Retinal pigment epithelial cell (primary cell): ENCODE measurements around the gene MTMR11.
A peak's percentile ranks its signal among the peaks of the same experiment; 100 is the strongest.
"Not testable (repeated sequence)": the region's sequence is repeated elsewhere in the genome, so short reads cannot be mapped to it uniquely, and the experiment has no call there.

Source experiments
- DNase-seq: peaks from one replicate; pipeline ENCODE4 v3.0.0-alpha.2; 2010; ENCODE audit warnings: low read depth
- H3K4me3 ChIP-seq: 2 replicates; pipeline ENCODE4 v1.5.1; 2011; ENCODE audit warnings: mild to moderate bottlenecking, low read length, control low read depth, moderate library complexity
- CTCF ChIP-seq: conservative IDR thresholded peaks from 2 replicates; pipeline ENCODE4 v1.5.1; 2011; ENCODE audit warnings: low read depth, low read length, control low read depth, inconsistent platforms

Gene MTMR11

GRCh38 chr1:149899460-149900284 is 37.0 kb downstream of the MTMR11 start, which contains the start of gene BOLA1:
Gene BOLA1, plus strand, starts transcription at chr1:149899568. Its CDS starts 492 bp downstream, at chr1:149900060.
- TF ChIP-seq CTCF: no peak
- no peak for DNase-seq

GRCh38 chr1:149896575-149896974 is 40.1 kb downstream of the MTMR11 start:
- TF ChIP-seq CTCF: no peak
- no peak for DNase-seq
- no peak overlapping the region for H3K4me3 ChIP-seq

More at GRCh38 chr1:149899460-149900284, 37.0 kb downstream of the MTMR11 start, which contains the start of gene BOLA1:
- peak within 1 kb of the TSS; percentile 63 for H3K4me3 ChIP-seq

GRCh38 chr1:149888999-149889289 is 47.7 kb downstream of the MTMR11 start:
- H3K4me3 ChIP-seq: peak overlapping the region; percentile 68
- no peak for TF ChIP-seq CTCF
- no peak for DNase-seq

GRCh38 chr1:149888247-149888998 is 48.3 kb downstream of the MTMR11 start:
- peak; percentile 68 for TF ChIP-seq CTCF
- peak; percentile 69 for DNase-seq
- peak overlapping the region; percentile 68 for H3K4me3 ChIP-seq

GRCh38 chr1:149887456-149888246 is 49.0 kb downstream of the MTMR11 start:
- DNase-seq: peak; percentile 97
- TF ChIP-seq CTCF: no peak
- peak overlapping the region; percentile 68 for H3K4me3 ChIP-seq

GRCh38 chr1:149887196-149887455 is 49.6 kb downstream of the MTMR11 start:
- DNase-seq: not testable (repeated sequence)
- H3K4me3 ChIP-seq: peak overlapping the region; percentile 68

- H3K4me3 ChIP-seq: peak overlapping the region; percentile 68
- DNase-seq: peak; percentile 99
- no peak for TF ChIP-seq CTCF
These were observed 50.1 kb downstream of the MTMR11 start for GRCh38 chr1:149886396-149887195.

- DNase-seq: not testable (repeated sequence)
- peak overlapping the region; percentile 63 for H3K4me3 ChIP-seq
These were observed 50.6 kb downstream of the MTMR11 start for GRCh38 chr1:149886121-149886395.
